Measurements from ENCODE around the gene SLC35C1.

GRCh38 chr11:45786272-45786671, 18.7 kb upstream of the SLC35C1 start:
- TF ChIP-seq CTCF (IDR thresholded peaks at IDR 0.05), result no peak
- TF ChIP-seq EP300 (IDR thresholded peaks at IDR 0.05), result no peak
- no peak for TF ChIP-seq POLR2A (IDR thresholded peaks at IDR 0.05)
